GM18520 (cell line): ENCODE measurements around the gene ZNF860.
A peak's percentile ranks its signal among the peaks of the same experiment; 100 is the strongest.
"Not testable (repeated sequence)": the region's sequence is repeated elsewhere in the genome, so short reads cannot be mapped to it uniquely, and the experiment has no call there.

Experiments
- ATAC-seq: cut with Tn5 transposase; IDR thresholded peaks from one replicate; pipeline ENCODE4 v1.9.1; 2021; ENCODE audit not compliant: unreplicated experiment

ZNF860 gene

DNA sequence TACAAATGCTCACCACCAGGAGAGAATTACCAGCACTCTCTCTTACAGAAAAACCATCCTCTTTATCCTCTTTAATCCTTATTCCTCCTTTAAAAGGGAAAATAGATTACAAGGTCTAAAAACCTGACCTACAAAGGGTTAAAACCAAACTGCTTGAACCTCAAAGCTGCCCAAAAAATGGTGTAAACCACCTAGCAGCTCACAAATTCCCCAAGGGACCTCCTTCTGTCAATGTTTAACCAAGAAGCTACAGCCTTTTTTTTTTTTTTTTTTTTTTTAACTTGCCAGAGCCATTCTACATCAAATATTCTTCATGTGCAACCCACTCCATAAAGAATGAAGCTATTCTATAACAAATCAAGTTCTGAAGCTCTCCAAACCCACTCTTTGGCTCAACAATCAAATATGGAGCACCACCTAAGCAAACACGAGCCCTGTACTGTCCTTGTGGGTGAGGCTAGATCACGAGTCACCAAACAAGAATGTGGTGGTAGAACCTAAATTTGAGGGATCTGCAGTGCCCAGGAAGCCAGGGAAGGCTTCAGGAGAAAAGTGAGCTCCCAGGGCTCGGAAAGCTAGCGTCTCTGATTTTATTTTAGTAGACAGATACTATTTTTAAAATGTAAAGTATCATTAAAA lies 20.6 kb upstream of the ZNF860 start:
- peak; percentile 68 for ATAC-seq

DNA sequence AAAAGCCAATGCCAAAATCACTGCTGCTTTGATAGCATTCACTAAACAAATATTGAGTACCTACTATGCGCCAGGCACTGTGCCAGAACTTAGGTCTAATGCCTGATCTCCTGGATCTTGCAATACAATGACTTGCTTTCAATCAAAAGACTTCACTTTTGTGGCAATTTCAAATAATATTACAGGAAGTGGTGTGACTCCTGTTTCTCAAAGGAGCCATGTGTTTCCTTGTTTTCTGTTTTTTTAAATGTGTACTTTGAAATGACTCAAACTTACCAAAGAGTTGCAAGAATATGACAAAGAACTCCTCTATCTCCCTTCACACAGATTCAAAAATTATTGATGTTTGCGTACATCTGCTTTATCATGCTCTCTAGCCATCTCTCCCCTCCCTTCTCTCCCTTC lies 18.7 kb upstream of the ZNF860 start:
- no peak for ATAC-seq

DNA sequence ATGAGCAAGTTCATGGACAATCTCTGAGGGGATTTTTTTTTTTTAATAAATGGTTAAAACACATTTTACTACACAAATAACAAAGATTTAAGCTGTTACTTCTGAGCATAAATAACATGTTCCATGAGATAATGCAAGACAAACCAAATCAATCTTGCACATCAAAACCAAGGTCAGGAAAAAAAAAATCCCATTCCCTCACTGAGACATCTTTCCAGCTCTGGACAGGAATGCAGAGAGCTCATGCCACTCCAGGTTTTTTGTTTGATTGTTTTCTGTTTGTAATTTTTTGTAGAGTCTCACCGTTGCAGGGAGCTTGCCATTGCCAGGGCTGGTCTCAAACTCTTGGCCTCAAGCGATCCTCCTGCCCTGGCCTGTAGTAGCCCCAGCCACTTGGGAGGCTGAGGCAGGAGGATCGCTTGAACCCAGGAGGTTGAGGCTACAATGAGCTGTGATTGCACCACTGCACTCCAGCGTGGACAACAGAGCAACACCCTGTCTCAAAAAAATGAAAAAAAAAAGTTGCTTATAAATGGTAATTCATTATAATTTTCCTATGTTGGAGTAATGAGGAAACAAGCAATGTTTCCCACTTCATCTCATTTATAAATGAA lies 14.5 kb upstream of the ZNF860 start:
- no peak for ATAC-seq

GRCh38 chr3:31967592-31967991 lies 14.0 kb upstream of the ZNF860 start:
- ATAC-seq = no peak

DNA sequence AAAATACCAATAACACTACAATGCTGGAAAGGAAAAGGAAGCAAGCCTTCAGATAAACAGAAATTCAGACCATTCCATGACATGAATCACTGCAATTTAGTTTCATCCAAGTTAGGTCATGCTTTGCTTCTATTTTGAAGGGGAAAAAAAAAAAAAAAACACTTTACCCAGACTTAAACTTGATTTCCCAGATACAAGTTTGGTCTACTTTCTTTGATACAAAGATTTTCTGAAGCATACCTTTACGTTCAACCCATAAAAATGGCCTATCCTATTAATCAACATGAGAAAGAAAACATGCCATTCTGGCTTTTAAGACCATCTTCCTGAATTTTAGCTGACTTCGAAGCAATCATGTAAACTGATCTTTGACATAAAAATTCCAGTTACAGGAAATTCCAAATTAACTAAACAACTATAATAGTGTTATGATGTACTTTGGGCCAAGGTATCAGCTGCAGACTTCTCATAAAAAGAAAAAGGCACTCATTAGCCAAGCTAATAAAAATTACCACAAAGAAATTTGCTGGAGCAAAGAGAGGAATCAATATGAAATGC lies 13.1 kb upstream of the ZNF860 start:
- ATAC-seq = no peak

GRCh38 chr3:31968927-31969418 lies 12.6 kb upstream of the ZNF860 start:
- ATAC-seq = no peak

DNA sequence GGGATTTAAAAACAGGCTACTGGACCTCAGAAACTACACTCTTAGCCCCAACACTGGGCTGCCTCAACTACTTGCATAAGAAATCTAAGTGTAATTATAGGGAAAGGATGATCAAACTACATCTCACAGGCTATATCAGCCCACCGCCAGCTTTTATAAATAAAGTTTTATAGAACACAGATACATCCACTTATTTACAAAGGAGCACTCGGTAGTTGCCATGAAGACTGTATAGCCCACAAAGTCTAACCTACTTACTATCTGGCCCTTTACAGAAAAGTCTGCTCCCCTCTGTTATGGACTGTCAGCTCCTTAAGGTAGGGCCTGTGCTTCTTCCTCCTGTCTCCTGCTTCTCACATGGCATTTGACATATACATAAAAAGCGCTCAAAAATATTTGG lies 9.9 kb upstream of the ZNF860 start:
- ATAC-seq = no peak

- ATAC-seq = no peak
Measured at GRCh38 chr3:31973081-31973480, 8.5 kb upstream of the ZNF860 start.

- no peak for ATAC-seq
Measured at GRCh38 chr3:31973837-31974236, 7.7 kb upstream of the ZNF860 start.

DNA sequence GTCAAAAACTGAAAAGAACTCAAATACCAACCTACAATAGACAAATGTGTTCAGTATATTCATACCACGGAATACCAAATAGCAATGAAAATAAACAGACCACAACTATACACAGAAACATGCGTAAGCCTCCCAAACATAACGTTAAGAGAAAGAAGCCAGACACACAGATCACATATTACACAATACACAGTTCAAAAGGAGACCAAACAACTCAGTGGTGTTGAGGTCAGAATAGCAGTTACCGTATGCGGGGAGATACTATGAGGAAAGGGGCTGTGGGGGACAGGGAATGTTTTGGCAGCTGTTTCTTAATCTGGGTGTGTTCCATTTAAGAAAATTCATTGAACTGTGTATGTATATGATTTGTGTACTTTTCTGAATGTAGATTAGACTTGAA lies 7.1 kb upstream of the ZNF860 start:
- ATAC-seq = no peak

- ATAC-seq = no peak
Measured at GRCh38 chr3:31974964-31975363, 6.6 kb upstream of the ZNF860 start.

DNA sequence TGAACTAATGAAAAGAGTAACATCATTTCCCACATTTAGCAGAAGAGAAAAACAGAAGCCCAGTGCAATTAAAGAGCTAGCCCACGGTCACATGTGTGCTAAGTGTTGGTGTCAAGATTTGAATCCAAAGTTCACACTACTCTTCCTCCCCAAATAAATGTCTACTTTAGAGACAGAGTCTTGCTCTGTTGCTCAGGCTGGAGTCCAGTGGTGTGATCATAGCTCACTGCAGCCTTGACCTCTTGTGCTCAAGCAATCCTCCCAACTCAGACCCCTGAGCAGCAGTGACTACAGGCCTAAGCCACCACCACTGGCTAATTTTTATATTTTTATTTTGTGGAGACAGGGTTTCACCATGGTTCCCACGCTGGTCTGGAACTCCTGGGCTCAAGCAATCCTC lies 5.2 kb upstream of the ZNF860 start:
- no peak for ATAC-seq

DNA sequence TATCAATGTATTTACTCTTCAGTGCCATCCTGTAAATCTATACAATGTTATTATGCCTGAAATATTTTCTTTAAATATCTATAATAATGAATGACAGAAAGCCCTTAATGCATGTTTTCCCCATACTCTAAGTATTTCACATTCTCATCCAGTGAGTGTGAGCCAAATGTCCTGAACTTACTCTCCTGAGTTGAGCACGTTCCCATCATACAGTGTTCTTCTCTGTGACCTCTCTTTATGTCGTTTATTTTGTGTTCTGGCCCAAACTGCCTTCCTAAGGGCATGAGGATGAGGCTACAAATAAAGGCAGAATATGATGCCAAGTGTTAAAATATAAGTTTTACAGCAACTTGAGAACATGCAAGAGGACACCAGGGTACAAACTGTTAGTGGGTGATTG lies 3.8 kb upstream of the ZNF860 start:
- ATAC-seq = no peak

DNA sequence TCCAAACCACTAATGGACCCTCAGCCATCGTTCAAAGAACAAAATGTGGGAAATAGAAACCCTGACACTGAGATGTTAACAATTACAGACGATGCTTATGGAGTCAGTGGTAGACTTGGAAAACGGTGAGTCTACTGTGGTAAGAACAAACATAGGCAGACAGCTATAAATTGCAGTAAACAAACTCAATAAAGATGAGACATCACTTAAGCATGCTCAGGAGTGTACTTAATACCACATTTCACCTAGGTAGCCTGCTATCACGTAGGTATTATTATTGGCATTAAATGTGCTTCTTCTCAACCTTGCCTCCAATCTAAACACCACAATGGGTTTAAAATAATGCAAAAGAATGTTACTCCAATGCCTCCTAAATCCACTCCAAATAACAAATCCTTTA lies 3.0 kb upstream of the ZNF860 start:
- ATAC-seq = no peak

GRCh38 chr3:31979001-31979697 lies 2.4 kb upstream of the ZNF860 start:
- no peak for ATAC-seq

DNA sequence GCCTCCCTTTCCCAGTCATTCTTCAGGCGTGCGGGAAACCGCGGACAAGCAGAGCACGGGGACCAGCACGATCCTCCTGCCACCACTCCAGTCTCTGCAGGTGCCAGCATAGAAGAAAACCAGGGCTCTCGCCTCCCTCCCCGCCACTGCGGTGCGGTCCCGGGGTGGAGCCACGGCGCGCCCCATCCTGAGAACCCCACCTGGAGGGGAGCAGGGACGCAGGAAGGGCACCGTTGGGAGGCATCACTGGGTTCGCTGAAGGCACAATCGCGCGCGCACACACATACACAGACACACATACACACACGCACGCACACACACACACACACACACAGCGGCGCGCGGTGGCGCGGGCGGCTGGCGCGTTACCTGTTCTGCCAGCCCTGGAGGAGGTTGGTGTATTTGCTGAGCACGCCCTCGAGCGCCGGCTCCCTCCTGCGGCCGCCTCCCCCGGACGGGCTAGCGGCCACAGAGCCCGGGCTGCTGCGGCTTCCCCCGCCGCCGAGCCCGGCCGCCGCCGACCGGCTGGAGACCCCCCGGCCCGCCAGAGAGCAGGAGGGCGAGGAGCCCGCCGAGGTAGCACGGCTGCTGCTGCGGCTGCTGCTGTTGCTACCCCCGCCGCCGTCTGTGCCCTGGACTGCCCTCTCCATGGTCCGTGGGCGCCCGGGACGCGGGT lies 882 bp upstream of the ZNF860 start:
- ATAC-seq = no peak

GRCh38 chr3:31984321-31984720 lies 2.8 kb downstream of the ZNF860 start:
- no peak for ATAC-seq

GRCh38 chr3:31985831-31986230 lies 4.3 kb downstream of the ZNF860 start:
- no peak for ATAC-seq

GRCh38 chr3:31988271-31988670 lies 6.7 kb downstream of the ZNF860 start:
- ATAC-seq = no peak

DNA sequence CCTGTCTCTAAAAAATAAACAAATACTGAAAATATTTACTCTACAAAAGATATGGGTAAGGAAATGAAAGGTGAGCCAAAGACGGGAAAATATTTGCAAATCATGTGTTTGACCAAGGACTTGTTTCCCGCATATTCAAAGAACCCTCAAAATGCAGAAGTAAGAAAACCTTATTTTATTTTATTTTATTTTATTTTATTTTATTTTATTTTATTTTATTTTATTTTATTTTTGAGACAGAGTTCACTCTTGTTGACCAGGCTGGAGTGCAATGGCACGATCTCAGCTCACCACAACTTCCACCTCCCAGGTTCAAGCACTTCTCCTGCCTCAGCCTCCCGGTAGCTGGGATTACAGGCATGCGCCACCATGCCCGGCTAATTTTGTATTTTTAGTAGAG lies 11.4 kb downstream of the ZNF860 start:
- ATAC-seq = not testable (repeated sequence)

DNA sequence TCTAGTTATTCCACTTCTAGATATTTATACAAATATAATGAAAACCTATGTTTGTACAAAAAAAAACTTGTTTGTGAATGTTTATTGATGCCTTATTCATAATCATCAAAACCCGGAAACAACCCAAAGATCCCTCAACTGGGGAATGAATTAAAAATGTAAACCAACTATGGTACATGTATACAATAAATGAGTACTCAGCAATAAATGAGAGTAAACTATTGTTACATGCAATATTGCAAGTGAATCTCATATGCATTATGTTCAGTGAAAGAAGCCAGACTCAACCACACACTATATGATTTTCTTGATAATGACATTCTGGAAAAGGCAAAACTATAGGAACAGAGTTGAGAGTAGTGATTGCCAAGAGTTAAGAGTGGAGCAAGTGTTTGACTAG lies 12.3 kb downstream of the ZNF860 start:
- no peak for ATAC-seq
